A549 (cell line): Measurements from ENCODE around the gene ZBTB44.

ENCODE experiments used
- EP300 ChIP-seq, 2 experiments: fragments of >200 bp; sonication (Bioruptor Twin); formaldehyde crosslinking; IDR thresholded peaks; 2 replicates in 1 of 2; 3 replicates in 1 of 2; pipeline ENCODE4 v1.6.1; 2016 to 2017
- MAX ChIP-seq: IDR thresholded peaks from 2 replicates; pipeline ENCODE4 v1.6.1; 2012
- MYC ChIP-seq: IDR thresholded peaks from 2 replicates; pipeline ENCODE4 v1.6.1; 2012; ENCODE audit warnings: mild to moderate bottlenecking, inconsistent platforms, low read length, improper control_type of control experiment, borderline replicate concordance
- TF ChIP-seq, protein P1 (sequence below): fragments of >200 bp; sonication (Bioruptor Twin); formaldehyde crosslinking; IDR thresholded peaks from 3 replicates; pipeline ENCODE4 v1.5.1; 2016

GRCh38 chr11:130282111-130282510, 32.6 kb downstream of the ZBTB44 start:
- TF ChIP-seq, protein P1, sequence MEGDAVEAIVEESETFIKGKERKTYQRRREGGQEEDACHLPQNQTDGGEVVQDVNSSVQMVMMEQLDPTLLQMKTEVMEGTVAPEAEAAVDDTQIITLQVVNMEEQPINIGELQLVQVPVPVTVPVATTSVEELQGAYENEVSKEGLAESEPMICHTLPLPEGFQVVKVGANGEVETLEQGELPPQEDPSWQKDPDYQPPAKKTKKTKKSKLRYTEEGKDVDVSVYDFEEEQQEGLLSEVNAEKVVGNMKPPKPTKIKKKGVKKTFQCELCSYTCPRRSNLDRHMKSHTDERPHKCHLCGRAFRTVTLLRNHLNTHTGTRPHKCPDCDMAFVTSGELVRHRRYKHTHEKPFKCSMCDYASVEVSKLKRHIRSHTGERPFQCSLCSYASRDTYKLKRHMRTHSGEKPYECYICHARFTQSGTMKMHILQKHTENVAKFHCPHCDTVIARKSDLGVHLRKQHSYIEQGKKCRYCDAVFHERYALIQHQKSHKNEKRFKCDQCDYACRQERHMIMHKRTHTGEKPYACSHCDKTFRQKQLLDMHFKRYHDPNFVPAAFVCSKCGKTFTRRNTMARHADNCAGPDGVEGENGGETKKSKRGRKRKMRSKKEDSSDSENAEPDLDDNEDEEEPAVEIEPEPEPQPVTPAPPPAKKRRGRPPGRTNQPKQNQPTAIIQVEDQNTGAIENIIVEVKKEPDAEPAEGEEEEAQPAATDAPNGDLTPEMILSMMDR: no peak
- no peak for TF ChIP-seq EP300 (IDR thresholded peaks at IDR 0.05)
- TF ChIP-seq MAX: no peak
- TF ChIP-seq MYC: no peak
